NCI-H1048 (cell line): ENCODE results near the gene SYPL1.

Experiments used
- DNase-seq: peaks from one replicate; lab custom pipeline; 2025; lab: John Stamatoyannopoulos, UW

The SYPL1 gene

GRCh38 chr7:106050002-106050745 is 61.9 kb downstream of the SYPL1 start:
- no peak for DNase-seq

DNA sequence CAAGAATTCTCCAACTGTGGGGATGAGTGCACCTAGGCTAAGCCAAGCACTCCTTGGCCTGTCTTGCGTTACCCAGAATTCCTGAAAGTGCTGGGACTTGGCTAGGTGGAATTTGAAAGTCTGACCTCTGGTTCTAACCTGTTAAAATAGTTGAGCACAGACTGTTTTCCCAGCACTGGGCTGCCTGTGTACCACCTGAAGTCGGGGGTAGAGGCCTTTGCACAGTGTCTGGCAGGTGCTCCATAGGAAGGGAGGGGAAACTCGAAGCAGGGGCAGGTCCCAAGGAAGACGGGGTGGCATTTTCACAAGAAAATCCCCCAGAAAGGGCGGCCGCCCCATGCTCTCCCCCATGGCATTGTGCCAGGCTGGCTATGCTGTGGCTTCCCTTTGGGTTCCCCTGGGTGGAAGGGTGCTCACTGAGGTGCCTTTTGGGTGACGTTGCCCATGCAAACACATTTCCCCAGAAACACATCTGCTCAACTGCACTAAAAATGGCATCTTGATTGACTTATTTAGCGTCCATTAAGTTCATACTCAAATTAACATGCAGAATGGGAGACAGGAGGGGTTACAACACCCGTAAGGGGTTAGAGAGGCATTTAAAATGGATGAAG is 62.9 kb downstream of the SYPL1 start:
- no peak for DNase-seq

DNA sequence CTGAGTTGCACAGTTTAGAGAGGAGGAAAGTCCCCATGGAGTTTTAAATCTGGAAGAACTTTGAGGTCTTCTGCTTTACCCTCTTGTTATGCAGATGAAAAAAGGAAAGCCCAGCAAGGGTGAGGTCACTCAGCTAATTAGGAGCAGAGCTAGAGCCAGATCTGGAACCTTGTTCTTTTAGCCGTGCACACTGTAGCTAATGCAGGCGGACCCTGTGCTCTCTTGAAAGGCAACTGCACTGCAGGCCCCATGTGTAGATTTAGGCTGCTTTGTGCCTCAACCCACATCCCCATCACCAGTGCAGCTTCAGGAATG is 63.4 kb downstream of the SYPL1 start:
- no peak for DNase-seq

DNA sequence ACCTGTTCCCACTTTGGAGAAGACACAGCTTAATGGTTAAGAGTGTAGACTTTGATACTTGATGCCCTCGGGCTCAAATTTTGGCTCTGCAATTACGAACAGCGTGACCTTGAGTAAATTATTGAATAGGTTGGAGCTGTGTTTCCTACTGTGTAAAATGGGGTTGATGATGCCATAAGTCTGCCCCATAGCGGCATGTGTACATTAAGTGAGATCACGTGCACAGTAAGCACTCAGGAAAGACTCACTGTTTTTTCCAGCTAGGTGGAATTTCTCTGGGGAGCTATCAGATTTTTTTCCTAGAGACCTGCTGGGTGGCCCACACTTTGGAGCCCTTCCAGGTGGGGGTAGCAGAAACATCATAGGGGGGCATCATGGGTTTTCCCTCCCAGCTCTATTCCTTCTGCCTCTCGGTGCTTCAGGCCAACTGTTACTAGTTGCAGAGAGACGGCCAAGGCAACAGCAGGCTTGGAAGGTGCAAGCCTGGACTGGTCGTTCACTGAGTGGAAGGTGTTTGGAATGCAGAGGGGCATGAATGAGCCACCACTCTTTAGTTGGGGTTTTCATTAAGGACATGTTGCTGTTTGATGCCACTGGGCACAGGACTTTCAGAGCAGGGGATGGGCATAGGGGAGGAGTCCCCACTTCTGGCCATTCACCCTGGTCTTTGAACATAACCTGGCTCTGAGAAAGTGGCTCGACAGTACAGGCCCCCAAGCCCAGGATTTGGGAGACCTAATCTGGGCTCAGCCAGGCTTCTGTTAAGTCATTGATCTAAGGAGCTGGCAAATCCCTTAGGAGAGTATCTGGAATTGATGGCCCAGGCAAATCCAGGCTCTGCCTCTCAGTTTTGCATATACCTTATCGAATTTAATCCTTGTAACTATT is 64.0 kb downstream of the SYPL1 start:
- no peak for DNase-seq

DNA sequence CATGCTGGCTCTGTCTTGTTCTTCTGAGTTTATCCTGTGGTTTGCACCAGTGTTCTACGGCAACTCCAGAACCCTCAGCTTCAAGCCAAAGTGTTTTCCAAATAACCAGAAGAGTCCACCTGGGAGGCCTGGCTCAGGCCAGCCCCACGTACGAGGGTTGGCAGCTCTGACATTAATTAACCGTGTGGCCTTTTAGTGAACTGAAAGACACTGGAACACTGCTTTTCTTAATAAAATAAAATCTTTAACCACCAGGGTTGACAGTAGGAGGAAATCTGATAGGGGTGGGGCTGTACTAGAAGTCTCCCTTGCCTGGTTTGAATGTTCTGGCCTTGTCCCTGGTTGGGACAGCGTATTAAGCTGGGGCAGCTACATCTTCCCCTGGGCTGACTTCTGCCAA is 64.9 kb downstream of the SYPL1 start:
- no peak for DNase-seq

DNA sequence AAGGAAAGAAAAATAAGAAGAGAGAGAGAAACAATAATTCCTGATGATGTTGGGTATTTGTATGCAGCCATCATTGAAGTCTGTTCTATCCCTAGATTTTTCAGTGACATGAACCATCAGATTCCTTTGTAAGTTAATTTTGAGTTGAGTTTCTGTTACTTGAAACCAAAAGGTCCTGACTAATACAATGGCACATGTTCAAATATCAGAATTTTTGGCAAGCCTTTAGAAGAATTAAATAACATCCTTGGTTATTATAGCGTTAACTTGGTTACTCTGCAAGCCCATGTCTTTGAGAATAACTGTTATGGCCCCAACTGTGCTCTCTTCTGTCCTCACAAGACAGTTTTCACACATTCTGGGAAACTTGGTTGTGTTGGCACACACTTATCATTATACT is 66.5 kb downstream of the SYPL1 start:
- no peak for DNase-seq

DNA sequence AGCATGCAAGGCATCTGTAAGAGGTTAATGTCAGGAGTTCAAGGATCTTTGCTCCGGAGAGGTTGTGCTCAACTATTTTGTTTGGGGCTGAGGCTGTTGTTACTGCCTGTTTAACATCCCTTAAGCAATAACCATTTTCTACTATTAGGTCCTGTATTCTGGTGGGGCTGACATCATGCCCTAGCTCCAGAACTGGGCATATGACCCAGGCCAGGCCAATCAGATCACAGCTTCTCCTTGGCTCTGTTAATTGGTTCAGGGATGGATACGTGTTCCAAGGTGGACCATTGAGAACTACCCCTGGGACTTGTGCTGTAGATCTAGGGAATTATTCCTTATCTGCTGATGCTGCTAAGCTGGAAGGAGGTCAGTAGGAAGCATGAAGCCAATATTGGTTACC is 67.0 kb downstream of the SYPL1 start:
- no peak for DNase-seq

GRCh38 chr7:106042196-106042611 is 69.9 kb downstream of the SYPL1 start:
- no peak for DNase-seq

- no peak for DNase-seq
Observed at GRCh38 chr7:106041140-106041717, 70.9 kb downstream of the SYPL1 start.
